GM23338 (cell line): ENCODE measurements around the gene ABHD17A. TPM values are rescaled to one million over a fixed set of nuclear protein-coding genes. Genes with fewer than 3 reads are reported as not detected.

Experiments used
- ATAC-seq: fragments of 200-7000 bp; cut with Tn5 transposase; 3 replicates; pipeline ENCODE4 v1.9.1; 2020
- DNase-seq: peaks from one replicate; pipeline ENCODE4 v3.0.0-alpha.2; 2015; ENCODE audit warnings: low spot score
- H2AFZ ChIP-seq: fragments of 200-600 bp; sonication (generic); 2 replicates; pipeline ENCODE4 v1.8.0; 2016; ENCODE audit warnings: antibody characterized with exemption, mild to moderate bottlenecking, moderate library complexity
- H3F3A ChIP-seq: fragments of 200-600 bp; sonication (generic); replicated peaks from 2 replicates; pipeline ENCODE4 v1.8.0; 2017; ENCODE audit warnings: antibody characterized with exemption, mixed run types, low read depth
- H3K27ac ChIP-seq: fragments of 200-600 bp; sonication (generic); 2 replicates; pipeline ENCODE4 v1.6.1; 2016; ENCODE audit warnings: low read depth
- H3K27me3 ChIP-seq: fragments of 200-600 bp; sonication (generic); 2 replicates; pipeline ENCODE4 v1.8.0; 2016; ENCODE audit warnings: mild to moderate bottlenecking, mixed run types, moderate library complexity; ENCODE audit not compliant: insufficient read depth
- H3K36me3 ChIP-seq: fragments of 200-600 bp; sonication (generic); 2 replicates; pipeline ENCODE4 v1.8.0; 2016; ENCODE audit warnings: mild to moderate bottlenecking; ENCODE audit not compliant: insufficient read depth
- H3K4me1 ChIP-seq: fragments of 200-600 bp; sonication (generic); 2 replicates; pipeline ENCODE4 v1.8.0; 2016; ENCODE audit warnings: mild to moderate bottlenecking, moderate library complexity; ENCODE audit not compliant: insufficient read depth
- H3K4me2 ChIP-seq: fragments of 200-600 bp; sonication (generic); 2 replicates; pipeline ENCODE4 v1.7.1; 2017; ENCODE audit warnings: mixed run types
- H3K4me3 ChIP-seq: fragments of 200-600 bp; sonication (generic); 2 replicates; pipeline ENCODE4 v1.6.1; 2016; ENCODE audit warnings: mixed run types
- H3K79me2 ChIP-seq: fragments of 200-600 bp; sonication (generic); replicated peaks from 2 replicates; pipeline ENCODE4 v1.8.0; 2017; ENCODE audit warnings: mild to moderate bottlenecking; ENCODE audit not compliant: insufficient read depth
- H3K9me2 ChIP-seq: fragments of 200-600 bp; sonication (generic); 2 replicates; pipeline ENCODE4 v1.8.0; 2017; ENCODE audit not compliant: insufficient read depth
- H4K20me1 ChIP-seq: fragments of 200-600 bp; sonication (generic); replicated peaks from 2 replicates; pipeline ENCODE4 v1.8.0; 2017; ENCODE audit warnings: mild to moderate bottlenecking; ENCODE audit not compliant: insufficient read depth
- H3K27ac Mint-ChIP-seq: 2 replicates; pipeline ENCODE4 v1.8.0; 2020; ENCODE audit warnings: inconsistent platforms, mild to moderate bottlenecking, moderate library complexity, mixed read lengths
- H3K27me3 Mint-ChIP-seq: 3 replicates; pipeline ENCODE4 v1.8.0; 2022; ENCODE audit warnings: low read depth, mild to moderate bottlenecking, moderate library complexity, mixed read lengths, inconsistent platforms; ENCODE audit not compliant: insufficient read depth, poor library complexity
- H3K36me3 Mint-ChIP-seq: 3 replicates; pipeline ENCODE4 v1.8.0; 2021; ENCODE audit warnings: low read depth, mild to moderate bottlenecking, inconsistent platforms, moderate library complexity, mixed read lengths
- H3K4me1 Mint-ChIP-seq: 3 replicates; pipeline ENCODE4 v1.8.0; 2020; ENCODE audit warnings: mild to moderate bottlenecking, inconsistent platforms, mixed read lengths
- H3K4me3 Mint-ChIP-seq: 3 replicates; pipeline ENCODE4 v1.8.0; 2021; ENCODE audit warnings: moderate library complexity, mild to moderate bottlenecking, inconsistent platforms, mixed read lengths
- H3K9me3 Mint-ChIP-seq: 3 replicates; pipeline ENCODE4 v1.8.0; 2020; ENCODE audit warnings: moderate library complexity, mild to moderate bottlenecking, inconsistent platforms, mixed read lengths
- CREB1 ChIP-seq: fragments of 250-450 bp; sonication (Bioruptor Pico); IDR thresholded peaks from 2 replicates; pipeline ENCODE4 v1.5.0; 2020; ENCODE audit warnings: low read depth, mild to moderate bottlenecking, moderate library complexity
- EZH2 ChIP-seq: fragments of 200-600 bp; sonication (generic); IDR thresholded peaks from one replicate; pipeline ENCODE4 v1.8.0; 2017; ENCODE audit warnings: antibody characterized with exemption, mild to moderate bottlenecking, low read depth; ENCODE audit not compliant: unreplicated experiment
- EZH2phosphoT487 ChIP-seq: fragments of 200-600 bp; sonication (generic); IDR thresholded peaks from one replicate; pipeline ENCODE4 v1.8.1; 2018; ENCODE audit warnings: antibody characterized with exemption; ENCODE audit not compliant: unreplicated experiment
- JUNB ChIP-seq: IDR thresholded peaks from one replicate; pipeline ENCODE4 v1.6.1; 2016; ENCODE audit warnings: antibody characterized with exemption; ENCODE audit not compliant: unreplicated experiment
- NANOG ChIP-seq: IDR thresholded peaks from 2 replicates; pipeline ENCODE4 v1.6.1; 2016; ENCODE audit warnings: antibody characterized with exemption, borderline replicate concordance
- POLR2AphosphoS5 ChIP-seq: IDR thresholded peaks from 2 replicates; pipeline ENCODE4 v1.6.1; 2016; ENCODE audit warnings: antibody characterized with exemption, low read depth
- ZNF331 ChIP-seq: fragments of 250-450 bp; sonication (Bioruptor Pico); IDR thresholded peaks from 2 replicates; pipeline ENCODE4 v1.5.0; 2020; ENCODE audit warnings: low read depth, mild to moderate bottlenecking, moderate library complexity
- polyA plus RNA-seq: library from polyadenylated mRNA; unstranded; fragments of >200 nt; fragmentation: Nextera tagmentation; extraction: Ambion mirVana; gene quantifications from 2 replicates; pipeline ENCODE4 v1.2.1, GENCODE V29; 2016
- total RNA-seq: library from RNA; depleted of rRNA; stranded (reverse); fragments of >200 nt; shearing (Covaris generic); gene quantifications from 2 replicates; pipeline ENCODE4 v1.2.3, GENCODE V29; 2014
- TF ChIP-seq, protein P1 (sequence below): fragments of 250-450 bp; sonication (Bioruptor Pico); IDR thresholded peaks from 2 replicates; pipeline ENCODE4 v1.5.0; 2020; ENCODE audit warnings: mild to moderate bottlenecking, moderate library complexity
- TF ChIP-seq, protein P2 (sequence below): IDR thresholded peaks from 2 replicates; pipeline ENCODE4 v1.6.1; 2016; ENCODE audit warnings: antibody characterized with exemption
- TF ChIP-seq, protein P3 (sequence below): IDR thresholded peaks from one replicate; pipeline ENCODE4 v1.6.1; 2018; ENCODE audit warnings: antibody characterized with exemption; ENCODE audit not compliant: unreplicated experiment

ABHD17A gene
- total and polyA plus RNA-seq, 2 experiments from 2014 or later, result 34.2 to 99.9 TPM

DNA sequence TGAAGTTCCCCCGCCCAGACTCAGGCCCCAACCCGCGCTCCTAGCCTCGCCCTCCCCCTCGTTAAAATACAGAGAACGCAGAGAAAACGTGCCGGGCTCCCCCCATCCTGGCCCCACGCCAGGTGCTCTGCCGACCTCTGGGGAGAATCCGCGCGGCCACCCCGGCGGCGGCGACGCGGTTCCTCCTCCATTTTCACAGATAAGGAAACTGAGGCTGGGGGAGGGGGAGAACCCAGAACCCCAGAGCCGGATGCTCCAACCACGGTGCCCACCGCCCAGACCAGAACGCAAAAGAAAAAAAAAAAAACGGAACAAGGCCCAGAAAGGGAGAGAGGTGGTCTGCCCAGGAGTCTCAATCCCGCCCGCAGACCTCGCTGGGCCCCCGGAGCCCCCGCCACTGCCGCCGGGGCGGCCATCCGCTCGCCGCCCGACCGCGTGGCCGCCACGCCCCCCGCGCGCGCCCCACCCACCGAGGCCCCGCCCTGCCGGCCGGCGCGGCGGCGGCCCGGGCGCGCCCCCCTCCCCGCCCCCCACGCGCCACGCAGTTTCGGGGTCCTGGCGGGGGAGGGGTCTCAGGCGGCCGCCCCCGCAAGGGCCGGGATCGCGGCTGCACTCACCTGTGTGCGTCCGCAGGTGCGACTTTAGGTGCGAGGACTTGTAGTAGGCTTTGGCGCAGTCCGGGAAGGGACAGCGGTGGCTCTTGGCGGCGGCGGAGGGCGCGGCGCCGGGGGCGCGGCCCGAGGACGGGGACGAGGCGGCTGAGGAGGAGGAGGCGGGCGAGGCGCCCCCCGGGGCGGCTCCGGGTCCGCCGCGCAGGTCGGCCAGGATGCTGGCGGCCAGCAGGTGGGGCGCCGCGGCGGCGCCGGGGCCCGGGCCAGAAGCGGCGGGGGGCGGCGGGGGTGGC, 22.6 kb downstream of the ABHD17A start (continued):
- TF ChIP-seq, protein P1, sequence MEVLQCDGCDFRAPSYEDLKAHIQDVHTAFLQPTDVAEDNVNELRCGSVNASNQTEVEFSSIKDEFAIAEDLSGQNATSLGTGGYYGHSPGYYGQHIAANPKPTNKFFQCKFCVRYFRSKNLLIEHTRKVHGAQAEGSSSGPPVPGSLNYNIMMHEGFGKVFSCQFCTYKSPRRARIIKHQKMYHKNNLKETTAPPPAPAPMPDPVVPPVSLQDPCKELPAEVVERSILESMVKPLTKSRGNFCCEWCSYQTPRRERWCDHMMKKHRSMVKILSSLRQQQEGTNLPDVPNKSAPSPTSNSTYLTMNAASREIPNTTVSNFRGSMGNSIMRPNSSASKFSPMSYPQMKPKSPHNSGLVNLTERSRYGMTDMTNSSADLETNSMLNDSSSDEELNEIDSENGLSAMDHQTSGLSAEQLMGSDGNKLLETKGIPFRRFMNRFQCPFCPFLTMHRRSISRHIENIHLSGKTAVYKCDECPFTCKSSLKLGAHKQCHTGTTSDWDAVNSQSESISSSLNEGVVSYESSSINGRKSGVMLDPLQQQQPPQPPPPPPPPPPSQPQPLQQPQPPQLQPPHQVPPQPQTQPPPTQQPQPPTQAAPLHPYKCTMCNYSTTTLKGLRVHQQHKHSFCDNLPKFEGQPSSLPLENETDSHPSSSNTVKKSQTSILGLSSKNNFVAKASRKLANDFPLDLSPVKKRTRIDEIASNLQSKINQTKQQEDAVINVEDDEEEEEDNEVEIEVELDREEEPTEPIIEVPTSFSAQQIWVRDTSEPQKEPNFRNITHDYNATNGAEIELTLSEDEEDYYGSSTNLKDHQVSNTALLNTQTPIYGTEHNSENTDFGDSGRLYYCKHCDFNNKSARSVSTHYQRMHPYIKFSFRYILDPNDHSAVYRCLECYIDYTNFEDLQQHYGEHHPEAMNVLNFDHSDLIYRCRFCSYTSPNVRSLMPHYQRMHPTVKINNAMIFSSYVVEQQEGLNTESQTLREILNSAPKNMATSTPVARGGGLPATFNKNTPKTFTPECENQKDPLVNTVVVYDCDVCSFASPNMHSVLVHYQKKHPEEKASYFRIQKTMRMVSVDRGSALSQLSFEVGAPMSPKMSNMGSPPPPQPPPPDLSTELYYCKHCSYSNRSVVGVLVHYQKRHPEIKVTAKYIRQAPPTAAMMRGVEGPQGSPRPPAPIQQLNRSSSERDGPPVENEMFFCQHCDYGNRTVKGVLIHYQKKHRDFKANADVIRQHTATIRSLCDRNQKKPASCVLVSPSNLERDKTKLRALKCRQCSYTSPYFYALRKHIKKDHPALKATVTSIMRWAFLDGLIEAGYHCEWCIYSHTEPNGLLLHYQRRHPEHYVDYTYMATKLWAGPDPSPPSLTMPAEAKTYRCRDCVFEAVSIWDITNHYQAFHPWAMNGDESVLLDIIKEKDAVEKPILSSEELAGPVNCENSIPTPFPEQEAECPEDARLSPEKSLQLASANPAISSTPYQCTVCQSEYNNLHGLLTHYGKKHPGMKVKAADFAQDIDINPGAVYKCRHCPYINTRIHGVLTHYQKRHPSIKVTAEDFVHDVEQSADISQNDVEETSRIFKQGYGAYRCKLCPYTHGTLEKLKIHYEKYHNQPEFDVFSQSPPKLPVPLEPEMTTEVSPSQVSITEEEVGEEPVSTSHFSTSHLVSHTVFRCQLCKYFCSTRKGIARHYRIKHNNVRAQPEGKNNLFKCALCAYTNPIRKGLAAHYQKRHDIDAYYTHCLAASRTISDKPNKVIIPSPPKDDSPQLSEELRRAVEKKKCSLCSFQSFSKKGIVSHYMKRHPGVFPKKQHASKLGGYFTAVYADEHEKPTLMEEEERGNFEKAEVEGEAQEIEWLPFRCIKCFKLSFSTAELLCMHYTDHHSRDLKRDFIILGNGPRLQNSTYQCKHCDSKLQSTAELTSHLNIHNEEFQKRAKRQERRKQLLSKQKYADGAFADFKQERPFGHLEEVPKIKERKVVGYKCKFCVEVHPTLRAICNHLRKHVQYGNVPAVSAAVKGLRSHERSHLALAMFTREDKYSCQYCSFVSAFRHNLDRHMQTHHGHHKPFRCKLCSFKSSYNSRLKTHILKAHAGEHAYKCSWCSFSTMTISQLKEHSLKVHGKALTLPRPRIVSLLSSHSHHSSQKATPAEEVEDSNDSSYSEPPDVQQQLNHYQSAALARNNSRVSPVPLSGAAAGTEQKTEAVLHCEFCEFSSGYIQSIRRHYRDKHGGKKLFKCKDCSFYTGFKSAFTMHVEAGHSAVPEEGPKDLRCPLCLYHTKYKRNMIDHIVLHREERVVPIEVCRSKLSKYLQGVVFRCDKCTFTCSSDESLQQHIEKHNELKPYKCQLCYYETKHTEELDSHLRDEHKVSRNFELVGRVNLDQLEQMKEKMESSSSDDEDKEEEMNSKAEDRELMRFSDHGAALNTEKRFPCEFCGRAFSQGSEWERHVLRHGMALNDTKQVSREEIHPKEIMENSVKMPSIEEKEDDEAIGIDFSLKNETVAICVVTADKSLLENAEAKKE (CRISPR knock-in tag), result no peak
- TF ChIP-seq POLR2AphosphoS5, result no peak
- TF ChIP-seq EZH2, result no peak

DNA sequence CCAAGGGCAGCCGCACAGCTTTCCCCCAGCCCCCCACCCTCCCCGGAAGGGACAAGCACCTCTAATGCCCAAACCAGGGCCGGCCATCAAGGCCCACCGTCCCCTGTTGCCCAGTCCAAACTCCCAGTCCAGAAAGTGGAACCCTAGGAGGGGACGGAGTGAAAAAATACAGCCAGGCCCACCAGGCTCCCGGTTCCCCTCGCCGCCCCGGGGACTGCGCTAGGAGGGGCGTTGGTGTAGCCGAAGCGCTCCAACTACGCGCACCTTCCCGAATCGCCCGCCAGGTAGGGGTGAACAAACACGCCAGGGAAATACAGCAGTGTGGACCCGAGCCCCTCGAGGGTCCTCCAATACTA, 23.2 kb downstream of the ABHD17A start:
- Histone ChIP-seq H3K4me2 (peak overlapping the region; percentile 98), H4K20me1 (peaks cover 21% of the 10 kb centered on the region; the same call in 1 of the 2 replicates), H3K9me2 (no peaks in the 10 kb centered on the region), H3K79me2 (peaks cover 51% of the 10 kb centered on the region), H3K36me3 (no peaks in the 10 kb centered on the region), H3F3A (0 out of 2 replicates have a peak, but pooled peaks cover 4% of the 10 kb centered on the region), H3K4me1 (peaks cover 48% of the 10 kb centered on the region), H3K27me3 (peaks cover 16% of the 10 kb centered on the region), H2AFZ (no peak overlapping the region), H3K4me3 (peak overlapping the region; percentile 94), H3K27ac (no peak overlapping the region)
- Mint-ChIP-seq H3K27ac (no peak overlapping the region), H3K9me3 (no peaks in the 10 kb centered on the region), H3K27me3 (peaks cover 24% of the 10 kb centered on the region), H3K4me3 (peak overlapping the region; percentile 90), H3K36me3 (no peaks in the 10 kb centered on the region; the same call in 2 of the 3 replicates), H3K4me1 (peaks cover 34% of the 10 kb centered on the region; the same call in 2 of the 3 replicates)
- ATAC-seq, result no peak
- DNase-seq, result no peak
- no peak for TF ChIP-seq ZNF331
- TF ChIP-seq EZH2phosphoT487, result no peak
- TF ChIP-seq JUNB, result no peak
- no peak for TF ChIP-seq NANOG
- TF ChIP-seq POLR2AphosphoS5, result no peak
- TF ChIP-seq, protein P2, sequence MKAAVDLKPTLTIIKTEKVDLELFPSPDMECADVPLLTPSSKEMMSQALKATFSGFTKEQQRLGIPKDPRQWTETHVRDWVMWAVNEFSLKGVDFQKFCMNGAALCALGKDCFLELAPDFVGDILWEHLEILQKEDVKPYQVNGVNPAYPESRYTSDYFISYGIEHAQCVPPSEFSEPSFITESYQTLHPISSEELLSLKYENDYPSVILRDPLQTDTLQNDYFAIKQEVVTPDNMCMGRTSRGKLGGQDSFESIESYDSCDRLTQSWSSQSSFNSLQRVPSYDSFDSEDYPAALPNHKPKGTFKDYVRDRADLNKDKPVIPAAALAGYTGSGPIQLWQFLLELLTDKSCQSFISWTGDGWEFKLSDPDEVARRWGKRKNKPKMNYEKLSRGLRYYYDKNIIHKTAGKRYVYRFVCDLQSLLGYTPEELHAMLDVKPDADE, result no peak
- TF ChIP-seq, protein P3, sequence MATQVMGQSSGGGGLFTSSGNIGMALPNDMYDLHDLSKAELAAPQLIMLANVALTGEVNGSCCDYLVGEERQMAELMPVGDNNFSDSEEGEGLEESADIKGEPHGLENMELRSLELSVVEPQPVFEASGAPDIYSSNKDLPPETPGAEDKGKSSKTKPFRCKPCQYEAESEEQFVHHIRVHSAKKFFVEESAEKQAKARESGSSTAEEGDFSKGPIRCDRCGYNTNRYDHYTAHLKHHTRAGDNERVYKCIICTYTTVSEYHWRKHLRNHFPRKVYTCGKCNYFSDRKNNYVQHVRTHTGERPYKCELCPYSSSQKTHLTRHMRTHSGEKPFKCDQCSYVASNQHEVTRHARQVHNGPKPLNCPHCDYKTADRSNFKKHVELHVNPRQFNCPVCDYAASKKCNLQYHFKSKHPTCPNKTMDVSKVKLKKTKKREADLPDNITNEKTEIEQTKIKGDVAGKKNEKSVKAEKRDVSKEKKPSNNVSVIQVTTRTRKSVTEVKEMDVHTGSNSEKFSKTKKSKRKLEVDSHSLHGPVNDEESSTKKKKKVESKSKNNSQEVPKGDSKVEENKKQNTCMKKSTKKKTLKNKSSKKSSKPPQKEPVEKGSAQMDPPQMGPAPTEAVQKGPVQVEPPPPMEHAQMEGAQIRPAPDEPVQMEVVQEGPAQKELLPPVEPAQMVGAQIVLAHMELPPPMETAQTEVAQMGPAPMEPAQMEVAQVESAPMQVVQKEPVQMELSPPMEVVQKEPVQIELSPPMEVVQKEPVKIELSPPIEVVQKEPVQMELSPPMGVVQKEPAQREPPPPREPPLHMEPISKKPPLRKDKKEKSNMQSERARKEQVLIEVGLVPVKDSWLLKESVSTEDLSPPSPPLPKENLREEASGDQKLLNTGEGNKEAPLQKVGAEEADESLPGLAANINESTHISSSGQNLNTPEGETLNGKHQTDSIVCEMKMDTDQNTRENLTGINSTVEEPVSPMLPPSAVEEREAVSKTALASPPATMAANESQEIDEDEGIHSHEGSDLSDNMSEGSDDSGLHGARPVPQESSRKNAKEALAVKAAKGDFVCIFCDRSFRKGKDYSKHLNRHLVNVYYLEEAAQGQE, result no peak
- TF ChIP-seq CREB1, result no peak
